B cell (primary cell): ENCODE data around the gene SLC13A2. TPM values are rescaled to one million over a fixed set of nuclear protein-coding genes. Genes with fewer than 3 reads are reported as not detected.

Experiments used
- ATAC-seq: fragments of 200-7000 bp; cut with Tn5 transposase; one replicate; pipeline ENCODE4 v1.10.0; 2021; ENCODE audit warnings: low read depth, mild to moderate bottlenecking, moderate number of reproducible peaks, moderate library complexity
- CTCF ChIA-PET: fragments of 350-600 bp; sonication (Branson Sonifier 250); formaldehyde crosslinking; loops from one replicate; lab custom pipeline; 2021; ENCODE audit warnings: antibody characterized with exemption, inconsistent platforms; lab: Charles Lee
- POLR2A ChIA-PET: fragments of 350-600 bp; sonication (Branson Sonifier 250); formaldehyde crosslinking; loops from one replicate; lab custom pipeline; 2021; ENCODE audit warnings: antibody characterized with exemption; lab: Charles Lee
- DNase-seq: peaks from one replicate; pipeline ENCODE4 v3.0.0; 2013
- H2AFZ ChIP-seq: 2 replicates; pipeline ENCODE4 v1.6.1; 2012; ENCODE audit warnings: mild to moderate bottlenecking, low read depth, low read length; ENCODE audit not compliant: insufficient read depth, poor library complexity, severe bottlenecking
- H3K27ac ChIP-seq, 2 donors: 1 replicate in 1 of 2; 2 replicates in 1 of 2; pipeline ENCODE4 v1.5.1; 2012 to 2013; ENCODE audit warnings: low read length in 2 of 2, mild to moderate bottlenecking in 2 of 2, moderate library complexity in 1 of 2
- H3K27me3 ChIP-seq, 4 experiments: fragments of 200-600 bp in 1 of 4; sonication (generic) in 1 of 4; replicated peaks in 1 of 4; 1 replicate in 2 of 4; 2 replicates in 2 of 4; pipeline versions ENCODE4 v1.6.1 to v1.7.0; 2013 to 2016; ENCODE audit warnings: low read length in 3 of 4, mild to moderate bottlenecking in 2 of 4, mixed read lengths in 1 of 4, moderate library complexity in 1 of 4; ENCODE audit not compliant: insufficient read depth in 4 of 4, control insufficient read depth in 3 of 4; ENCODE audit errors: control extremely low read depth in 1 of 4
- H3K36me3 ChIP-seq, 2 experiments: replicated peaks in 1 of 2; 1 replicate in 1 of 2; 2 replicates in 1 of 2; pipeline versions ENCODE4 v1.6.1 to v1.7.1; 2013; ENCODE audit warnings: low read length in 1 of 2; ENCODE audit not compliant: insufficient read depth in 2 of 2, control insufficient read depth in 1 of 2; ENCODE audit errors: control extremely low read depth in 1 of 2, extremely low read depth in 1 of 2
- H3K4me1 ChIP-seq, 2 donors: fragments of 200-600 bp in 1 of 2; sonication (generic) in 1 of 2; 1 replicate in 1 of 2; 2 replicates in 1 of 2; pipeline versions ENCODE4 v1.5.1 to v1.6.1; 2013 to 2017; ENCODE audit warnings: low read length in 2 of 2; ENCODE audit not compliant: control insufficient read depth in 2 of 2, insufficient read depth in 2 of 2
- H3K4me2 ChIP-seq: replicated peaks from 2 replicates; pipeline ENCODE3; 2012; ENCODE audit warnings: mild to moderate bottlenecking, low read depth, low read length; ENCODE audit not compliant: poor library complexity, severe bottlenecking
- H3K4me3 ChIP-seq, 5 experiments: fragments of 200-600 bp in 1 of 5; sonication (generic) in 1 of 5; 1 replicate in 3 of 5; 2 replicates in 2 of 5; pipeline versions ENCODE4 v1.5.1 to v1.7.0; 2011 to 2016; ENCODE audit warnings: low read length in 4 of 5, mild to moderate bottlenecking in 4 of 5, low read depth in 2 of 5, control low read depth in 1 of 5, moderate library complexity in 1 of 5; ENCODE audit not compliant: insufficient read depth in 1 of 5; ENCODE audit errors: control extremely low read depth in 1 of 5, extremely low read depth in 1 of 5
- H3K79me2 ChIP-seq: fragments of 200-600 bp; sonication (generic); one replicate; pipeline ENCODE4 v1.6.0; 2016; ENCODE audit warnings: low read length; ENCODE audit not compliant: control insufficient read depth, insufficient read depth
- H3K9ac ChIP-seq: fragments of 200-600 bp; sonication (generic); 2 replicates; pipeline ENCODE4 v1.6.1; 2017; ENCODE audit warnings: mild to moderate bottlenecking, low read length, moderate library complexity
- H3K9me3 ChIP-seq, 3 donors: one replicate each; pipeline versions ENCODE4 v1.6.1 to v1.7.1; 2013; ENCODE audit warnings: low read length in 2 of 3; ENCODE audit not compliant: control insufficient read depth in 2 of 3, insufficient read depth in 1 of 3; ENCODE audit errors: control extremely low read depth in 1 of 3
- H4K20me1 ChIP-seq: 2 replicates; pipeline ENCODE4 v1.6.0; 2012; ENCODE audit warnings: mild to moderate bottlenecking, low read length; ENCODE audit not compliant: insufficient read depth, control insufficient read depth, poor library complexity, severe bottlenecking
- H3K27ac Mint-ChIP-seq: one replicate; pipeline ENCODE4 v1.8.0; 2021; ENCODE audit warnings: mixed read lengths
- H3K27me3 Mint-ChIP-seq: one replicate; pipeline ENCODE4 v1.8.0; 2021; ENCODE audit warnings: mixed read lengths
- H3K4me1 Mint-ChIP-seq: one replicate; pipeline ENCODE4 v1.8.0; 2021; ENCODE audit warnings: mixed read lengths
- H3K4me3 Mint-ChIP-seq: one replicate; pipeline ENCODE4 v1.8.0; 2021; ENCODE audit warnings: mixed read lengths
- H3K9me3 Mint-ChIP-seq: one replicate; pipeline ENCODE4 v1.8.0; 2022; ENCODE audit warnings: mixed read lengths; ENCODE audit not compliant: insufficient read depth
- EZH2 ChIP-seq: IDR thresholded peaks from 2 replicates; pipeline ENCODE4 v1.6.1; 2012; ENCODE audit warnings: borderline replicate concordance, low read depth, mild to moderate bottlenecking, moderate library complexity, low read length; ENCODE audit not compliant: insufficient read depth, poor library complexity, severe bottlenecking
- WGBS: methylation state at CpG from one replicate; pipeline ENCODE4 v1.1.5; 2013; ENCODE audit warnings: missing lambda C conversion rate; ENCODE audit not compliant: insufficient coverage; 5-methylcytosine and 5-hydroxymethylcytosine counted together
- intact Hi-C: fragments of 100-400 bp; cut with micrococcal nuclease; formaldehyde crosslinking; loops from one replicate; pipeline ENCODE4 v1.10.0; 2022
- polyA plus RNA-seq: library from polyadenylated mRNA; depleted of rRNA; stranded (reverse); fragments of >200 nt; gene quantifications from 2 replicates; pipeline ENCODE4 v1.2.3, GENCODE V29; 2012
- total RNA-seq, 2 donors: library from RNA; stranded (reverse); fragments of 120-200 nt in 1 of 2; gene quantifications; 1 replicate in 1 of 2; 2 replicates in 1 of 2; pipeline versions ENCODE4 v1.2.3 to v1.2.4, GENCODE V29; 2013 to 2022
- TF ChIP-seq, protein P1 (sequence below): fragments of 200-600 bp; IDR thresholded peaks from one replicate; pipeline ENCODE4 v1.8.0; 2022; ENCODE audit warnings: antibody characterized with exemption, mild to moderate bottlenecking

The SLC13A2 gene
- total and polyA plus RNA-seq, 2 donors (not counting 1 experiment from before 2014, with no cell fraction given): not detected

DNA sequence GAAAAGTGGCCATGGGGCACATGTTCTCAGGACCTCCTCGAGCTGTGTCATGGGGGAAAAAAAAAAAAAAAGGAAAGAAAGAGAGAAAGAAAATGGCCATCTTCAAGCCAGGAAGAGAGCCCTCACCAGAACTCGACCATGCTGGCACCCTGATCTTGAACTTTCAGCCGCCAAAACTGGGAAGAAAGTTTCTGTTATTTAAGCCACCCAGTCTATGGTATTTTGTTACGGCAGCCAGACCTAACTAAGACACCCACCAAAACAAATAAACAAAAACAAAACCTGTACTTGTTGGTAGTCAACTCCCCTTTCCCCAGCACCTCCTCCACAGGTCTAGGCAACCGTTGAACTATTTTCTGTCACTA is 26.1 kb upstream of the SLC13A2 start:
- peaks cover 10% of the 10 kb centered on the region for H3K9me3 Mint-ChIP-seq
- Histone ChIP-seq H3K4me3 (no peak overlapping the region), H3K4me2 (no peak overlapping the region), H3K9me3 (peaks cover 0 to 6% (median 0%) of the 10 kb centered on the region in 3 donors), H3K27ac (no peak overlapping the region), H3K36me3 (no peaks in the 10 kb centered on the region), H3K79me2 (no peaks in the 10 kb centered on the region), H2AFZ (no peak overlapping the region), H3K9ac (no peak overlapping the region), H3K4me1 (no peaks in the 10 kb centered on the region), H4K20me1 (no peaks in the 10 kb centered on the region), H3K27me3 (peaks cover 0 to 2% (median 0%) of the 10 kb centered on the region in 4 experiments)
- 85% methylated on average over 3 of the region's 5 CpGs for WGBS
- POLR2A ChIA-PET: no interaction called here
- peaks cover 24% of the 10 kb centered on the region for H3K27me3 Mint-ChIP-seq
- no peaks in the 10 kb centered on the region for H3K4me1 Mint-ChIP-seq
- no peak overlapping the region for H3K27ac Mint-ChIP-seq
- no peak overlapping the region for H3K4me3 Mint-ChIP-seq
- TF ChIP-seq EZH2: no peak
- TF ChIP-seq, protein P1, sequence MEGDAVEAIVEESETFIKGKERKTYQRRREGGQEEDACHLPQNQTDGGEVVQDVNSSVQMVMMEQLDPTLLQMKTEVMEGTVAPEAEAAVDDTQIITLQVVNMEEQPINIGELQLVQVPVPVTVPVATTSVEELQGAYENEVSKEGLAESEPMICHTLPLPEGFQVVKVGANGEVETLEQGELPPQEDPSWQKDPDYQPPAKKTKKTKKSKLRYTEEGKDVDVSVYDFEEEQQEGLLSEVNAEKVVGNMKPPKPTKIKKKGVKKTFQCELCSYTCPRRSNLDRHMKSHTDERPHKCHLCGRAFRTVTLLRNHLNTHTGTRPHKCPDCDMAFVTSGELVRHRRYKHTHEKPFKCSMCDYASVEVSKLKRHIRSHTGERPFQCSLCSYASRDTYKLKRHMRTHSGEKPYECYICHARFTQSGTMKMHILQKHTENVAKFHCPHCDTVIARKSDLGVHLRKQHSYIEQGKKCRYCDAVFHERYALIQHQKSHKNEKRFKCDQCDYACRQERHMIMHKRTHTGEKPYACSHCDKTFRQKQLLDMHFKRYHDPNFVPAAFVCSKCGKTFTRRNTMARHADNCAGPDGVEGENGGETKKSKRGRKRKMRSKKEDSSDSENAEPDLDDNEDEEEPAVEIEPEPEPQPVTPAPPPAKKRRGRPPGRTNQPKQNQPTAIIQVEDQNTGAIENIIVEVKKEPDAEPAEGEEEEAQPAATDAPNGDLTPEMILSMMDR: no peak
- intact Hi-C loops: no loop called here
- CTCF ChIA-PET: no interaction called here
- ATAC-seq: no peak
- no peak for DNase-seq

DNA sequence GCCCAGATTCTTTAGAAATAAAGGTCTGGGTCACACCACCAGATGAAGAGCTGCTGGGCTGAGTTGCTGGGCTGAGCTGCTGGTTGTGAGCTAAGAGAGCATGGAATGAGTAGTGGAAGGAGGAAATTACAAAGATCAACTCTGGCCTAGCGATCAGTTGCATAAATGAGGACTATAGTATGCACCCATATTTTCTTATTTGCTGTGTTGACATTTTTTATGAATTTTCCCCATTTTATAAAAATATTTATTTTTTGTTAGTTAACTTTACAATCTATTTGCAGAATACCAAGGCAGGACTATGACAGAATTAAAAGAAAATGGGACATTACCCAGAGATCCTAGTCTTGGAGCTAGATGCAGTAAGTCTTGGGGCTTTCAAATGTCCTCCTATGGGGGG is 23.6 kb upstream of the SLC13A2 start:
- H3K4me1 ChIP-seq: no peaks in the 10 kb centered on the region
- no peak overlapping the region for H3K9ac ChIP-seq
- no peaks in the 10 kb centered on the region for H3K4me1 Mint-ChIP-seq
- no peak overlapping the region for H3K27ac ChIP-seq
- POLR2A ChIA-PET: no interaction called here
- no peaks in the 10 kb centered on the region for H3K36me3 ChIP-seq
- DNase-seq (no peak), ATAC-seq (no peak)
- H3K79me2 ChIP-seq: no peaks in the 10 kb centered on the region
- H4K20me1 ChIP-seq: no peaks in the 10 kb centered on the region
- no peak overlapping the region for H3K4me2 ChIP-seq
- H2AFZ ChIP-seq: no peak overlapping the region
- no peak overlapping the region for H3K4me3 ChIP-seq
- H3K4me3 Mint-ChIP-seq: no peak overlapping the region
- peaks cover 28% of the 10 kb centered on the region for H3K27me3 Mint-ChIP-seq
- WGBS: no CpG with 5 or more reads among the region's 1 CpG
- peaks cover 0 to 2% (median 0%) of the 10 kb centered on the region in 4 experiments for H3K27me3 ChIP-seq
- H3K27ac Mint-ChIP-seq: no peak overlapping the region
- CTCF ChIA-PET: interaction anchor here (0.7 kb wide), 1 partner anchor 12 kb away, joined by 3 read pairs; no protein-coding TSS in a partner anchor
- TF ChIP-seq EZH2: no peak
- TF ChIP-seq, protein P1: no peak
- peaks cover 10% of the 10 kb centered on the region for H3K9me3 Mint-ChIP-seq
- H3K9me3 ChIP-seq: no peaks in the 10 kb centered on the region
- intact Hi-C loops: no loop called here
